Ascending aorta (tissue), 2 donors: ENCODE measurements around the gene CHST15. TPM values are rescaled to one million over a fixed set of nuclear protein-coding genes. Genes with fewer than 3 reads are reported as not detected.

ENCODE experiments used
- DNase-seq, 2 donors: peaks; one replicate each; pipeline ENCODE4 v3.0.0-alpha.2; 2019; ENCODE audit warnings: low spot score in 2 of 2
- H3K27ac ChIP-seq, 2 donors: fragments of 200-600 bp; sonication (generic); one replicate each; pipeline ENCODE4 v1.5.1; 2016 to 2017; ENCODE audit warnings: mild to moderate bottlenecking in 1 of 2
- H3K27me3 ChIP-seq: fragments of 200-600 bp; sonication (generic); one replicate; pipeline ENCODE4 v1.5.1; 2017
- H3K36me3 ChIP-seq, 2 donors: fragments of 200-600 bp; sonication (generic); one replicate each; pipeline ENCODE4 v1.5.1; 2016
- H3K4me1 ChIP-seq, 2 donors: fragments of 200-600 bp; sonication (generic); one replicate each; pipeline ENCODE4 v1.5.1; 2016 to 2017; ENCODE audit warnings: mild to moderate bottlenecking in 1 of 2
- H3K4me3 ChIP-seq, 2 donors: fragments of 200-600 bp; sonication (generic); one replicate each; pipeline ENCODE4 v1.5.1; 2016 to 2017; ENCODE audit warnings: mild to moderate bottlenecking in 1 of 2
- H3K9me3 ChIP-seq, 2 donors: fragments of 200-600 bp; sonication (generic); one replicate each; pipeline ENCODE4 v1.5.1; 2016
- CTCF ChIP-seq, 3 experiments: fragments of 200-600 bp in 2 of 3; fragments of 450-650 bp in 1 of 3; sonication (generic) in 2 of 3; IDR thresholded peaks; one replicate each; pipeline ENCODE4 v1.5.1; 2016 to 2019; ENCODE audit warnings: antibody characterized with exemption in 3 of 3, mild to moderate bottlenecking in 1 of 3, moderate library complexity in 1 of 3
- intact Hi-C: fragments of 100-400 bp; cut with DNase I; formaldehyde crosslinking; loops from one replicate; pipeline ENCODE4 v1.15.1; 2023
- total RNA-seq: library from RNA; depleted of rRNA; stranded (reverse); fragments of >200 nt; gene quantifications from one replicate; pipeline ENCODE4 v1.1.0, GENCODE V29; 2016

Gene CHST15
- total RNA-seq, 1 donor from 2014 or later, result 20.4 TPM

GRCh38 chr10:124138195-124138882 is 44.9 kb upstream of the CHST15 start:
- DNase-seq, result peak in 1 of 2 donors; percentile 82
- H3K27ac ChIP-seq, result peak overlapping the region; percentile 54 to 74
- intact Hi-C loops, result loop anchor here (5.0 kb wide), 1 partner anchor 46 kb away; the partner anchor contains the start of gene CHST15

GRCh38 chr10:124134251-124134893 is 41.0 kb upstream of the CHST15 start:
- intact Hi-C loops, result no loop called here
- DNase-seq, result no peak
- Histone ChIP-seq H3K36me3 (no peaks in the 10 kb centered on the region), H3K4me3 (no peak overlapping the region), H3K27me3 (no peaks in the 10 kb centered on the region), H3K4me1 (peaks cover 0 to 16% of the 10 kb centered on the region in 2 donors), H3K27ac (no peak overlapping the region), H3K9me3 (no peaks in the 10 kb centered on the region)
- TF ChIP-seq CTCF (IDR thresholded peaks at IDR 0.05), result no peak

More at GRCh38 chr10:124138195-124138882, 44.9 kb upstream of the CHST15 start:
- Histone ChIP-seq H3K4me3 (no peak overlapping the region), H3K27me3 (no peaks in the 10 kb centered on the region), H3K36me3 (no peaks in the 10 kb centered on the region), H3K4me1 (peaks cover 0 to 17% of the 10 kb centered on the region in 2 donors), H3K9me3 (no peaks in the 10 kb centered on the region)
- no peak for TF ChIP-seq CTCF (IDR thresholded peaks at IDR 0.05)

GRCh38 chr10:124132876-124133275 is 39.5 kb upstream of the CHST15 start:
- no peaks in the 10 kb centered on the region for H3K27me3 ChIP-seq
- no peak for TF ChIP-seq CTCF (IDR thresholded peaks at IDR 0.05)
- intact Hi-C loops, result no loop called here
- H3K4me1 ChIP-seq, result peaks cover 0 to 3% of the 10 kb centered on the region in 2 donors
- H3K9me3 ChIP-seq, result no peaks in the 10 kb centered on the region
- DNase-seq, result no peak
- no peaks in the 10 kb centered on the region for H3K36me3 ChIP-seq
- no peak overlapping the region for H3K27ac ChIP-seq
- H3K4me3 ChIP-seq, result no peak overlapping the region

- TF ChIP-seq CTCF (IDR thresholded peaks at IDR 0.05), result no peak
Measured at GRCh38 chr10:124132306-124132705, 38.9 kb upstream of the CHST15 start.

GRCh38 chr10:124131172-124131571 is 37.8 kb upstream of the CHST15 start:
- no peaks in the 10 kb centered on the region for H3K9me3 ChIP-seq
- no peaks in the 10 kb centered on the region for H3K27me3 ChIP-seq
- DNase-seq, result no peak
- no peak overlapping the region for H3K4me3 ChIP-seq
- no peaks in the 10 kb centered on the region for H3K4me1 ChIP-seq
- H3K27ac ChIP-seq, result no peak overlapping the region
- no peak for TF ChIP-seq CTCF (IDR thresholded peaks at IDR 0.05)
- H3K36me3 ChIP-seq, result no peaks in the 10 kb centered on the region
- intact Hi-C loops, result no loop called here

More at GRCh38 chr10:124132306-124132705, 38.9 kb upstream of the CHST15 start:
- Histone ChIP-seq H3K4me3 (no peak overlapping the region), H3K9me3 (no peaks in the 10 kb centered on the region), H3K27me3 (no peaks in the 10 kb centered on the region), H3K27ac (no peak overlapping the region), H3K36me3 (no peaks in the 10 kb centered on the region), H3K4me1 (no peaks in the 10 kb centered on the region)
- intact Hi-C loops, result no loop called here
- DNase-seq, result no peak
